Endothelial cell of hepatic sinusoid (primary cell): Measurements from ENCODE around the gene PSMD9.

Experiments used
- in situ Hi-C: cut with HindIII; loops from 2 replicates; pipeline ENCODE4 v1.10.0; 2017; ENCODE audit warnings: low sequenced_read_pairs

Gene PSMD9

DNA sequence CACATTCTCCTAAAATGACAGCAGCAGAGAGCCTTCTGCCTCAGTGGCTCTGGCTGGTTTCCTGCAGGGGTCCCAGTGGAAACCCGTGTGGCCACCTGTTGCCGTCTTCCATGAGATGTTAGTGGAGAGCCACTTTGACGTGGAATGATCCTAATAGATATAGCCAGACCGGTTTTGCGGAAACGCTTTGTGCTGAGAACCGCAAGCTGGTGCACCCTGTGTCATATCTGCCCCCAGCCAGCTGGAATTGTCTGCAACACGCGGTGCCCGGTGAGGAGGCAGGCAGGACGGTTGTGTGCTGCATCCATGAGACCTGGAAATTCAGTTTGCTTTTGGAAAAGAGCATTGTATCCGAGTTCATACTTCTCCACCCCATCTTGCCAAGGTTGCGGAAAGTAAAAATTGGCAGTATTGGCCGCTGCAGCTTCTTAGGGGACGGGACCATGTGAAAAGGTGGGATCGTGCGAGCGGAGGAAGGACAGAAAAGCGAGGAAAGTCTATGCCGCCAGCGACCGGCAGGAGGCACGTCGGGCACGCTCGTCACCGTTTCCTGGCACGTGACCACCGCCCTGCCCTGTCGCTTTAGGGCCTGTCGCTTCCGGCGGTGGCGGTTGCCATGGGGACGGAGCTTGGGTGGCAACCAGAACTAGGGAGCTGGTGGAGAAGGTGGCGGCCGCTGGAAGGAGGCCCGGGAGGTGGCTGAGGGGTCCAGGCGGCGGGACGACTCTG is 29.5 kb downstream of the PSMD9 start, which contains the start of gene CFAP251:
TSS of gene CFAP251 (plus strand) at position 643 of the 729 bp plus-strand sequence. CDS start 2,714 bp downstream, outside the sequence.
- in situ Hi-C loops, result no loop called here

- in situ Hi-C loops, result no loop called here
These were observed 30.1 kb downstream of the PSMD9 start for GRCh38 chr12:121918679-121919038.

- in situ Hi-C loops, result loop anchor here (10.0 kb wide), 1 partner anchor 94 kb away; no protein-coding TSS in a partner anchor
These were observed 32.5 kb downstream of the PSMD9 start for GRCh38 chr12:121921066-121921465.

DNA sequence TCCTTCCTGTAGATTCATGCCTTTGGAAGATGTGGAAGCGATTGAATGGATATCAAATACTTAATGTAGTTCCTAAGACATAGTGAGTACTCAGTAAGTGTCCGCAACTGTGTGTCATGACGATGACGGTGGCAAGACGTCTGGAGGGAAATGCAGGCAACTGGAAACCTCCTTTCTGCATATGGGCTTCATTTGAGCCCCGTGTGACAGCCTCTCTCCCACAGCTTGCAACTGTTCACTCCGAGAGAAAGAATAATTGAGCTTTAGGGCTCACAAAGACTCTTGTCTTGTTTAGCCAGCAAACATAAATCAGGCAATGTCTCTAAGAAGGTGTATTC is 36.7 kb downstream of the PSMD9 start:
- in situ Hi-C loops, result loop anchor here (10.0 kb wide), 1 partner anchor 89 kb away; no protein-coding TSS in a partner anchor

GRCh38 chr12:121926874-121927706 is 38.5 kb downstream of the PSMD9 start:
- in situ Hi-C loops, result loop anchor here (10.0 kb wide), 1 partner anchor 88 kb away; no protein-coding TSS in a partner anchor

DNA sequence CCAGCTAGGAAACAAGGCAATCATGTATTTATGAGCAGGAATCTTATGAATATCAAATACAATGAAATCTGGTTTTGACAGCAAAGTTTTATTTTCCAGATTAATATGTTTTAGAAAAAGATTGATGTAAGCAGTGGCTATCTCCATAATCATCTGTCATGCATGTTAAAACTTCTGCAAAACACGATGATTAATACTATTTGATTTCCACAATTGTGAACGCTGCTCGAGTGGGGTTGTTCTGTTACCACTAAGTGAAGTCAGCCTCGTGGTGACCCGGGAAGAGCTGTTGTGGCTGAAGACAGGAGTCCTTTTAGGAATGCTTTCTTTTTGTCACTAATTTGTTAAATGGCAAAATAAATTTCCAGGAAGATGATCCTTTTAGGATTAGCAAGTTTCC is 39.2 kb downstream of the PSMD9 start:
- in situ Hi-C loops, result loop anchor here (10.0 kb wide), 1 partner anchor 87 kb away; no protein-coding TSS in a partner anchor

DNA sequence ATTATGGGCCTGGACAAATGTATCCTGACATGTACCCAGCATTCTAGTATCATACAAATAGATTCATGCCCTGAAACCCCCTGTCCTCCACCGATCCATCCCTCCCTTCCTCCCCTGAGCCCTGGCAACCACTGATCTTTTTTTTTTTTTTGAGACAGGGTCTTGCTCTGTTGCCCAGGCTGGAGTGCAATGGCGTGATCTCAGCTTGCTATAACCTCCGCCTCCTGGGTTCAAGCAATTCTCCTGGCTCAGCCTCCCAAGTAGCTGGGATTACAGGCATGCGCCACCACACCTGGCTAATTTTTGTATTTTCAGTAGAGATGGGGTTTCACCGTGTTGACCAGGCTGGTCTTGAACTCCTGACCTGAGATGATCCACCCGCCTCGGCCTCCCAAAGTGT is 41.0 kb downstream of the PSMD9 start:
- in situ Hi-C loops, result loop anchor here (10.0 kb wide), 1 partner anchor 85 kb away; no protein-coding TSS in a partner anchor

DNA sequence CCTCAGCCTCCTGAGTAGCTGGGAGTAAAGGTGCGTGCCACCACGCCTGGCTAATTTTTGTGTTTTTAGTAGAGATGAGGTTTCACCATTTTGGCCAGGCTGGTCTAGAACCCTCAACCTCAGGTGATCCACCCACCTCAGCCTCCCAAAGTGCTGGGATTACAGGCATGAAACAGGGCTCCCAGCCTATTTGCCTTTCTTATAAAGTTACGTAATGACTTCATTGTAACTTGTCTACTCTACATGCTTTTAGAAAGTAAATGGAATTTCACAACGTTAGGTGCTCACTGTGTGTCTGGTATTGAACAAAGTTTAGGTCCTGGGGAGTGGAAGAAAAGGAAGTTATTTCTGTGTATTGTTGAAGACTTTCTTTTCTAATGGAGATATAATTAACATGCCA is 42.3 kb downstream of the PSMD9 start:
- in situ Hi-C loops, result no loop called here

DNA sequence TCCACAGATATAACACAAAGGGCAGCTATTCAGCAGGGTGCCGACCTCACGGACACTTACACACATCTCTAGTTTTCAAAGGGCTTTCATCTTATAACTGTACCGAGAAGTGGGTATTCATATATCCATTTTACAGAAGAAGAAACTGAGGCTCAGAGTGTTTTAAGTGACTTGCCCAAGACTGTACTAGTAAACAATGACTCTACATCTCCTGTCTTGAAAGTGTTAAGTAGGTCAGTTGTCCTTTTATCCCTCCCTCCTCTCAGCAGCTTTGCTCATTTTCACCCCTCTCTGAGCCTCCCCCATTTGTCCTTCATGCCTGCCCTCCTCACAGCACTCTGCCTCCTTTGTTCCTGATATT is 43.6 kb downstream of the PSMD9 start:
- in situ Hi-C loops, result no loop called here

- in situ Hi-C loops, result no loop called here
These were observed 44.4 kb downstream of the PSMD9 start for GRCh38 chr12:121932914-121933521.

DNA sequence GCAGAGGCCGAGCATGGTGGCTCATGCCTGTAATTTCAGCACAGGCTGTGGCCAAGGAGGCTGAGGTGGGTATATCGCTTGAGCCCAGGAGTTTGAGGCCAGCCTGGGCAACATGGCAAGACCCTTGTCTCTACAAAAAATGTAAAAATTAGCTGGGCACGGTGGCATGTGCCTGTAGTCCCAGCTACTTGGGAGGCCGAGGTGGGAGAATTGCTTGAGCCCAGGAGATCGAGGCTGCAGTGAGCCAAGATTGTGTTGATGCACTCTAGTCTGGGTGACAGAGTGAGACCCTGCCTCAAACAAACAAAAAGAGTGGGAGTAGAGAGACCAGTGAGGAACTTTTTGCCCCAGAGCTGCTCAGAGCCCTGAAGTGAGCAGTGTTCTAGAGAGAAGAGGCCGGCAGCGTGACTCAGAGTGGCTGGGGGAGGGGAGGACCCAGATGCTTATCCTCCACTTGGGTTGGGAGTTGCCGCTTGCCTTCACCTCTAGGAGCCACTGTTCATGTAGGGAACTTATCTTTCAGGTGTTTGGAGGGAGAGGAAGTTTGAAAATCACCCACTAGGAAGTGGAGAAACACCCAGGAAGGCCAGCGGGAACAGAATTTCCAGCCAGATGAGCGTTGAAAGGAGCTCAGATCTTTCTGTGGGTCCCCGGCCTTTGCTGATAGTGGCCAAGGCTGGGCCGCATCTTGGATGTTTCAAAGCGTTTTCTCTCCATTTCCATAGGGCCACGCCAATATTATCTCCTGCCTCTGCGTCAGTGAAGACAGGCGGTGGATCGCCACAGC is 45.1 kb downstream of the PSMD9 start:
- in situ Hi-C loops, result no loop called here

DNA sequence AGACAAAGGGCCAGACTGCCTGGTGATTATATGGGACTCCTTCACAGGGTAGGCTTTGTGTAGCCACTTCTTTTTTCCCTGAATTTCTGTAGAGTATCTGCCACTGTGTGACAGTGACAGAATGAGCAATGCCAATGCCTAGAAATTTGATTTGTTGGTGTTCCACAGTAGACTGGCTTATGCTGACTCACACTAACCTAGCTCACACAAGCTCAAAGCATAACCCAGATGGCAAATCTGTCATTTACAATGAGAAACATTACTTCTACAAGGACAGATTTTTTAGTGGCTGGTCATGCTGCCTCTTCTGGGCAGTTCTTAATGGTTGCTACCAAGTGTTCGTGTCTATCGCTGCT is 45.7 kb downstream of the PSMD9 start:
- in situ Hi-C loops, result no loop called here

- in situ Hi-C loops, result no loop called here
These were observed 49.1 kb downstream of the PSMD9 start for GRCh38 chr12:121937654-121938053.

DNA sequence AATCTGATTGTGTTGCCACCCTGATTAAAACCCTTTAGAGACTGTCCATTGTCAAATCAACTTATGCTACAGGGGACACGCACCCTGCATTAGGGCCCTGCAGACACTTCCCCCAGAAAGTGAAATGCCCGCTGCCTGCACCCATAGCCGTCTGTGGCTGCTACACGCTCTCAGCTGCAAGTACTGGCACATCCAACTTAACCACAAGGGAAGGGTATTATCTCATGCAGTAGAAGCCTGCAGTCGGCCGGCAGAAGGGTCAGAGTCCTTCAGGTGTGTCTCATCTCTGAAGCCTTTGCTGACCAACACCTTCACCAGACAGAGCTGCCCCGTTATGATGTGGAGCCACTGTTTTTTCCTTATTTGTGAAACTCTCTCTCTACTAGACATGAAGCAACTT is 50.6 kb downstream of the PSMD9 start:
- in situ Hi-C loops, result no loop called here

DNA sequence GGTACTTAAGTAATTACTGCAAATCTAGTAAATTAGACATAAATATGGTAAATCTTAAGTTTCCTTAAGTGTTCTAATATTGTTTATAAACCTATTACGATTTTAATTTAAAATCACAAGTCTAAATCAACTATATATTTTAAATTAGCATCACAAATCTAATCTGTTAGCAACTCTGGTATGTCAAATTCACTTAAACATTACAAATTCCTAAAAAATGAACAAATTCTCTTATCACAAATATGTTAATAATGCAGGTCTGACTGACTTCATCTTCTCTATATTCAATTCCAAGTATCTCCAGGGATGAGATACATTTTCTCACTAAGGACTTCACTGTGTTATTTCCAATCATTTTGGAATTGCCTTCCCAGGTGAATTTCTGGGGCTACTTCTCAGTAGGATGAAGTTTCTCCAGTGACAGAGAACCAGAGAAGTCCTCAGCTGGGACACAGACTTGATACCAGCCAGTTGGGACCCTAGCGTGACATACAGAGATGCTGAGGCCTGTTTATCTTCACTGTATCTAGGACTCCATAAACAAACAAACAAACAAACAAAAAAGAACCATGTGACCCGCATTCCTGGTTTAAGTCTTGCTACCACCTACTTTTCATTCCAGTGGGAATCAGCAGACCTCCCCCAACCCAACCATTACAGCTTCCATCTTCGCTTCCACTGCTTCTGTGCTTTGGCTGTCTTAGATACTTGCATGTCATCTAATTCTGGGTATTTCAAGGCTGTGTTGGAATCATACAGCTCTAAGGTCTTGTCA is 51.6 kb downstream of the PSMD9 start:
- in situ Hi-C loops, result no loop called here

GRCh38 chr12:121942145-121942718 is 53.6 kb downstream of the PSMD9 start:
- in situ Hi-C loops, result no loop called here

DNA sequence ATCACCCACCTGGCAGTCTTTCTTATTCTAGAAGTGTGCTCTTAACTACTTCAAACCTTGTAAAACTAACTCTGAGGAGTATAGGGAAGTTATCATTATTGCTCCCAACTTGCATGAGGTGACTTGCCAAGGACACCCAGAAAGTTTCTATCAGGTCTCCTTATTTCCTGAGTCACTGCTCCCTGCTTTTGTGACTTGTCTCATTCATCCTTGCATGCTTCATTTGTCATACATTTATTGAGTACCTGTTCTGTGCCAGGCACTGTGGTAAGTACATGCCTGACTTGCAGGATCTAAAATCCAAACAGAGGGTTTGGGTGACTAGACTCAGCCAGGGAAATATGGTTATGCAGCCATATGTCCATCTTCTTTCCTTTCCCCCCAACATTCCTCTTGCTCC is 55.3 kb downstream of the PSMD9 start:
- in situ Hi-C loops, result no loop called here

DNA sequence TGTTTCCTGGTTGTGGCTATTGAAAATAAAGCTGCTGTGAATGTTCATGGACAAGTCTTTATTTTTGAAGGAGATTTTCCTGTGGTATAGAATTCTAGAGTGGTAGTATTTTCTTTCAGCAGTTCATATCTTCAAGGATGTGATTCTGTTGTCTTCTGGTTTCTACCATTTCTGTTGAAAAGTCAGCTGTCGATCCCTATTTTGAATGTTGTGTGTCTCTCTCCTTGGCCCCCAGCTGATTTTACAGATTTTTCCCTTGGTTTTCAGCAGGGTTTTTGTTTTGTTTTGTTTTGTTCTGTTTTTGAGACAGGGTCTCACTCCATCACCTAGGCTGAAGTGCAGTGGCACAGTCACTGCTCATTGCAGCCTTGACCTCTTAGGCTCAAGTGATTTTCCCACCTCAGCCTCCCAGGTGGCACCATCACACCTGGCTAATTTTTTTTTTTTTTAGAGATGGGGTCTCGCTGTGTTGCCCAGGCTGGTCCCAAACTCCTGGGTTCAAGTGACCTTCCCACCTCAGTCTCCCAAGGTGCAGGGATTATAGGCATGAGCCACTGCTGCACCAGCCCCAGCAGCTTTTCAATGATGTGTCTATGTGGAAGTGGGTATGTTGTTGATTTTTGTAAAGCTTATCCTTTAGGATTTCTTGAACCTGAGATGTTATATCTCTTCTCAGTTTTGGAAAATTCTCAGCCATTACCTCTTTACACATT is 57.9 kb downstream of the PSMD9 start:
- in situ Hi-C loops, result no loop called here

- in situ Hi-C loops, result no loop called here
These were observed 59.4 kb downstream of the PSMD9 start for GRCh38 chr12:121947981-121948380.
